ENCODE data around the gene FAM78A.

DNA sequence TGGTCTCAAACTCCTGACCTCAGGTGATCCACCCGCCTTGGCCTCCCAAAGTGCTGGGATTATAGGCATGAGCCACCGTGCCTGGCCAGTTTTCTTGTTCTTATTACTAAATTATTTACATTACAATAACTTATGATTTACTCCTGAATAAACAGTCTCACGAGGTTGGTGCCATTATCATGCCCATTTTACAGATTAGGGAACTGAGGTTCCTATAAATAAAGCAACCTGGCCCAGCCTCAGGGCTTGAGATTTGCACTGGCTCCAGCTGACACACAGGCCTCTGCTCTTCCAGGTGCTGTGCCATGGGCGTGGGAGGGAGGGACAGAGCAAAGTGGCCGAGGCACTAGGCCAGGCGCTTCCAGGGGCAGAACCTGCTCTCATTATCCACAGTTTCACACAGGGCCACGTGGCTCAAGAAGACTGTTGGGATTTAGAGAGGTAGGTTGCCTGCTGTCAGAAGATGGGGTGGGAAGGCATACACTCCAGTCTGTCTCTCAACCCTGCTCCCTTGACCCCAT is 15.5 kb upstream of the FAM78A start:
- no peak for TF ChIP-seq POLR2AphosphoS5 (IDR thresholded peaks at IDR 0.05; ENCODE audit: low read depth, low read length)
- no peak for TF ChIP-seq POLR2A (IDR thresholded peaks at IDR 0.05; ENCODE audit: low read depth, low read length)
- TF ChIP-seq TAF1 (IDR thresholded peaks at IDR 0.05; ENCODE audit: borderline replicate concordance, low read depth, low read length), result no peak

All from GM12892 (cell line).